ENCODE measurements around the gene PILRA.
"Not testable (repeated sequence)": the region's sequence is repeated elsewhere in the genome, so short reads cannot be mapped to it uniquely, and the experiment has no call there.

- TF ChIP-seq CTCF (IDR thresholded peaks at IDR 0.05; ENCODE audit: insufficient read depth, low read length); GABPA (IDR thresholded peaks at IDR 0.05; ENCODE audit: low read depth); POLR2AphosphoS5 (IDR thresholded peaks at IDR 0.05; ENCODE audit: low read depth); REST (IDR thresholded peaks at IDR 0.05; ENCODE audit: insufficient replicate concordance, low read depth): not testable (repeated sequence)
Measured at GRCh38 chr7:100341286-100341685, 32.0 kb upstream of the PILRA start.
